Measurements from ENCODE around the gene MAP3K14. TPM values are rescaled to one million over a fixed set of nuclear protein-coding genes. Genes with fewer than 3 reads are reported as not detected.

Gene MAP3K14
- polyA plus RNA-seq, 4 donors = 6.4 to 19.2 (median 11.1) TPM

DNA sequence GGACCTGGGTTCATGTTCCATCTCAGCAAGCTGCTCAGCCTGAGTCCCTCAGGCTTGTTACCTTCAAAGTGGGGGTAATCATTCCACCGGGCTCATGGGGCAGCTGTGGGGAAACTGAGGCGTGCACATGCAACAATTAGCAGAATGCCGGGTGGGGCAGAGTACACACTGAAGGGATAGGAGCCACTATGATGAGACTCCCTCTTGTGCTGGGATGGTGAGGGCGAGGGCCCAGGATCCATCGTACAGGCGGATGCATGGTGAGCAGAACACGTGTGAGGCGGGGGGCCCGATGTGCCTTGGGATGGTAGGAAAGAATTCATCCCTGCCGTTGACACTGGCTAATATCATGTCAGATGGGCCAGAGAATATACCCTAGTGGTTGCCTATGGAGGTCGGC, 25.5 kb upstream of the MAP3K14 start:
- Histone ChIP-seq H3K36me3 (ENCODE audit: control insufficient read depth in 3 of 3, insufficient read depth in 2 of 3, low read depth in 1 of 3, low read length in 3 of 3) (no peaks in the 10 kb centered on the region), H3K9me3 (ENCODE audit: control insufficient read depth in 2 of 2, insufficient read depth in 1 of 2, low read depth in 1 of 2, low read length in 1 of 2) (no peaks in the 10 kb centered on the region), H3K4me1 (ENCODE audit: control insufficient read depth in 3 of 3, insufficient read depth in 2 of 3, low read depth in 1 of 3, low read length in 2 of 3) (peaks cover 0 to 17% (median 8%) of the 10 kb centered on the region in 3 donors), H3K27me3 (ENCODE audit: control insufficient read depth in 3 of 3, insufficient read depth in 3 of 3, low read length in 3 of 3) (no peaks in the 10 kb centered on the region), H3K4me3 (ENCODE audit: low read depth in 1 of 3, low read length in 3 of 3) (no peak overlapping the region), H3K27ac (ENCODE audit: low read depth in 1 of 3, low read length in 2 of 3) (no peak overlapping the region)
- DNase-seq = no peak
- no peak for FAIRE-seq
- 91 to 95% (median 93%) methylated on average over 11 of the region's 11 CpGs for WGBS, 3 donors

GRCh38 chr17:45341533-45342158, 24.8 kb upstream of the MAP3K14 start:
- DNase-seq = peak in 1 of 2 donors; percentile 47
- no peaks in the 10 kb centered on the region for H3K9me3 ChIP-seq (ENCODE audit: control insufficient read depth in 2 of 2, insufficient read depth in 1 of 2, low read depth in 1 of 2, low read length in 1 of 2)
- no peak overlapping the region for H3K4me3 ChIP-seq (ENCODE audit: low read depth in 1 of 3, low read length in 3 of 3)
- H3K36me3 ChIP-seq (ENCODE audit: control insufficient read depth in 3 of 3, insufficient read depth in 2 of 3, low read depth in 1 of 3, low read length in 3 of 3) = no peaks in the 10 kb centered on the region
- H3K4me1 ChIP-seq (ENCODE audit: control insufficient read depth in 3 of 3, insufficient read depth in 2 of 3, low read depth in 1 of 3, low read length in 2 of 3) = peaks cover 0 to 17% (median 8%) of the 10 kb centered on the region in 3 donors
- H3K27me3 ChIP-seq (ENCODE audit: control insufficient read depth in 3 of 3, insufficient read depth in 3 of 3, low read length in 3 of 3) = no peaks in the 10 kb centered on the region
- 50 to 70% (median 69%) methylated on average over 14 of the region's 14 CpGs for WGBS, 3 donors
- H3K27ac ChIP-seq (ENCODE audit: low read depth in 1 of 3, low read length in 2 of 3) = peak overlapping the region in 1 of 3 donors; percentile 43
- FAIRE-seq = no peak

- DNase-seq = no peak
- Histone ChIP-seq H3K27me3 (ENCODE audit: control insufficient read depth in 3 of 3, insufficient read depth in 3 of 3, low read length in 3 of 3) (no peaks in the 10 kb centered on the region), H3K36me3 (ENCODE audit: control insufficient read depth in 3 of 3, insufficient read depth in 2 of 3, low read depth in 1 of 3, low read length in 3 of 3) (no peaks in the 10 kb centered on the region), H3K4me1 (ENCODE audit: control insufficient read depth in 3 of 3, insufficient read depth in 2 of 3, low read depth in 1 of 3, low read length in 2 of 3) (peaks cover 0 to 5% (median 0%) of the 10 kb centered on the region in 3 donors), H3K9me3 (ENCODE audit: control insufficient read depth in 2 of 2, insufficient read depth in 1 of 2, low read depth in 1 of 2, low read length in 1 of 2) (no peaks in the 10 kb centered on the region), H3K4me3 (ENCODE audit: low read depth in 1 of 3, low read length in 3 of 3) (no peak overlapping the region), H3K27ac (ENCODE audit: low read depth in 1 of 3, low read length in 2 of 3) (no peak overlapping the region)
- no peak for FAIRE-seq
- WGBS, 3 donors = 78 to 85% (median 82%) methylated on average over 8 of the region's 8 CpGs
Measured at GRCh38 chr17:45339646-45340605, 23.1 kb upstream of the MAP3K14 start.

DNA sequence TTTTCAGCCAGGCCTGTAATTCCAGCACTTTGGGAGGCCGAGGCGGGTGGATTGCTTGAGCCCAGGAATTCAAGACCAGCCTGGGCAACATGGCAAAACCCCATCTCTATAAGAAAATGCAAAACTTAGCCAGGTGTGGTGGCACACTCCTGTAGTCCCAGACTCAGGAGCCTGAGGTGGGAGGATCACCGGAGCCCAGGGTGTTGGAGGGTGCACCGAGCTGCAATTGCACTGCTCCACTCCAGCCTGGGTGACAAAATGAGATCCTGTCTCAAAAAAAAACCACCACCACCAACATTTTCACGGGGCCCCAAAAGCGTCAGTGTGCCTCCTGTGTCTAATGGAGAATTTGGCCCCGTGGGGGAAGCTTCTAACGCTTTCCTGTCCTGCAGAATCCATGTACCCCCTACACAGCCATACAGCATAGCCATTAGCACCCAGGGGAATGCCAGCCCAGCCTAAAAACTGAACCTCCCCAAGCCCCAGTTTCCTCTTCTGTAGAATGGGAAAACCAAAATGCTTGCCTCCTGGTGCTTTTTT, 22.2 kb upstream of the MAP3K14 start:
- FAIRE-seq = no peak

DNA sequence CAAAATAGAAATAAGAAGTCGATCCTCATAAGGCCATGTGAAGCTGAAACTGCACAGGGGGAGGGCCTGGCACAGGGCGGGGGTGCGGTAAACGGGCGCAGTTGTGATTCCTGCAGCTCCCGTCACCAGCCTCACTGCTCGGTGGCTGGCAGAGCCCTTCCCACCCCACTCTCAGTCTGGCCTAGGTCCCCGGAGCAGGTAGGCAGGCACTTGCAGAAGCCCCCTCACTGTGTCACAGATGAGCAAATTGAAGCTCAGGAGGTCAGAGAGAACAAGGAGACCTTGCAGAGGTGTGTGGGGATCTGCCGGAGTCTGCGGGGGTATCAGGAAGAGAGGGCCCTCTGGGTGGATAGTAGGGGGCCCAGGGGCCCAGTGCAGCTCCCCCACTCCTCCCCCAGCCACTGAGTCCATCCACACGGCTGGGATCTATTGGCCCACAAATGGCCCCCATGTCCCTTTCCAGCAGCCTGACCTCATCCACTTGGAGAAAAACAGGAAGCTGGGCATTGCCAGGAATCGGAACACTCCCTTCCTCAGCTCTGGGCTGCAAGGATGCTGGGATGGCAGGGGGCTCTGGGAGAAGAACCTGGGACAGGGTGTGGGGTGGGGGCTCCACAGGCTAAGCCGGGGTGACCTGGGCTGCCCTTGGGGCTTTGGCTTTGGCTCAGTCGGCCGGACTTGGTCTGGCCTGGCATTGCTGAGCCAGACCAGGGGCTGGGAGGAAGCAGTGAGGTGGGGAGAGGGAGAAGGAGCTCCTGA, 21.4 kb upstream of the MAP3K14 start:
- Histone ChIP-seq H3K27ac (ENCODE audit: low read depth in 1 of 3, low read length in 2 of 3) (peak overlapping the region in 1 of 3 donors; percentile 55), H3K36me3 (ENCODE audit: control insufficient read depth in 3 of 3, insufficient read depth in 2 of 3, low read depth in 1 of 3, low read length in 3 of 3) (no peaks in the 10 kb centered on the region), H3K27me3 (ENCODE audit: control insufficient read depth in 3 of 3, insufficient read depth in 3 of 3, low read length in 3 of 3) (no peaks in the 10 kb centered on the region), H3K4me3 (ENCODE audit: low read depth in 1 of 3, low read length in 3 of 3) (no peak overlapping the region), H3K9me3 (ENCODE audit: control insufficient read depth in 2 of 2, insufficient read depth in 1 of 2, low read depth in 1 of 2, low read length in 1 of 2) (no peaks in the 10 kb centered on the region), H3K4me1 (ENCODE audit: control insufficient read depth in 3 of 3, insufficient read depth in 2 of 3, low read depth in 1 of 3, low read length in 2 of 3) (peaks cover 0 to 5% (median 0%) of the 10 kb centered on the region in 3 donors)
- 82 to 93% (median 91%) methylated on average over 15 of the region's 15 CpGs for WGBS, 3 donors
- DNase-seq = no peak
- FAIRE-seq = no peak

More for the DNA sequence above, 22.2 kb upstream of the MAP3K14 start:
- DNase-seq = no peak
- Histone ChIP-seq H3K27ac (ENCODE audit: low read depth in 1 of 3, low read length in 2 of 3) (no peak overlapping the region), H3K4me1 (ENCODE audit: control insufficient read depth in 3 of 3, insufficient read depth in 2 of 3, low read depth in 1 of 3, low read length in 2 of 3) (peaks cover 0 to 5% (median 0%) of the 10 kb centered on the region in 3 donors), H3K4me3 (ENCODE audit: low read depth in 1 of 3, low read length in 3 of 3) (no peak overlapping the region), H3K9me3 (ENCODE audit: control insufficient read depth in 2 of 2, insufficient read depth in 1 of 2, low read depth in 1 of 2, low read length in 1 of 2) (no peaks in the 10 kb centered on the region), H3K27me3 (ENCODE audit: control insufficient read depth in 3 of 3, insufficient read depth in 3 of 3, low read length in 3 of 3) (no peaks in the 10 kb centered on the region), H3K36me3 (ENCODE audit: control insufficient read depth in 3 of 3, insufficient read depth in 2 of 3, low read depth in 1 of 3, low read length in 3 of 3) (no peaks in the 10 kb centered on the region)
- WGBS, 3 donors = 91 to 94% (median 93%) methylated on average over 8 of the region's 8 CpGs

DNA sequence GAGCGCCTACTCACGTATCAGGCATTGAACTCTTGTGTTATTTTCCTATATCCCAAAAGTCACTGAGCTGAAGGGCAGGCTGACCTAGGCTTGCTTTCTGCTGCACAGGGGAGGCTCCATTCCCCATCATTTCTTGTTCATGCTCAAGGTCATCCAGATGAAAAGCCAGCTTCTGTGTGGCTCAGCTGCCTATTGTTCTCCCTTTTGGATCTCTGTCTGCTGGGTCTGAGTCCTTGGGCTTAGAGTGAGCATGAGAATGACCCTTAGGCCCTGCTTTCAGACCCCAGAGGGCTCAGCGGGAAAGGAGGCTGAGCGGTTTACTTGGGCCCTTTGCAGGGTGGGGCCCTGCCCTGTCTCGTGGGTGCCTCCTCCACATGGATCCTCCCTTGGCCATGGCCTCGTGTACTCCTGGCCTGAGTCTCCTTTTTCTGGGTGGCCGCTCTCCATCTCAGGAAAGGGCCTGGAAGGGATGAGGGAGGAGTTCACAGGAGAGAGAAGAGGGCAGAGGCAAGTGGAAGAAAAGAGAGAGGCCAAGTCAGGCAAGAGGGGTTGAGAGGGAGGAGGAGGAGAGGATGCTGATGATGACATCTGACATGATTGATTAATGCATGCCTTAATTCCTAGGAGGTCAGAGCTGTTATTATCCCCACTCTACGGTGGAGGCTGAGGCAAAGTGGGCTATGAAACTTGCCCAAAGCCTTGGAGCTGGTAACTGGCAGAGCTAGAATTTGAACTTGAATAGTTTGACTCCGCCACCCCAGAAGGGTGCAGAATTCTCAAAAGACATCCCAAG, 19.8 kb upstream of the MAP3K14 start:
- WGBS, 3 donors = 91 to 93% (median 92%) methylated on average over 9 of the region's 9 CpGs
- Histone ChIP-seq H3K4me1 (ENCODE audit: control insufficient read depth in 3 of 3, insufficient read depth in 2 of 3, low read depth in 1 of 3, low read length in 2 of 3) (peaks cover 0 to under 1% (median 0%) of the 10 kb centered on the region in 3 donors), H3K36me3 (ENCODE audit: control insufficient read depth in 3 of 3, insufficient read depth in 2 of 3, low read depth in 1 of 3, low read length in 3 of 3) (no peaks in the 10 kb centered on the region), H3K27me3 (ENCODE audit: control insufficient read depth in 3 of 3, insufficient read depth in 3 of 3, low read length in 3 of 3) (no peaks in the 10 kb centered on the region), H3K4me3 (ENCODE audit: low read depth in 1 of 3, low read length in 3 of 3) (no peak overlapping the region), H3K9me3 (ENCODE audit: control insufficient read depth in 2 of 2, insufficient read depth in 1 of 2, low read depth in 1 of 2, low read length in 1 of 2) (no peaks in the 10 kb centered on the region), H3K27ac (ENCODE audit: low read depth in 1 of 3, low read length in 2 of 3) (no peak overlapping the region)
- FAIRE-seq (no peak), DNase-seq (no peak)

DNA sequence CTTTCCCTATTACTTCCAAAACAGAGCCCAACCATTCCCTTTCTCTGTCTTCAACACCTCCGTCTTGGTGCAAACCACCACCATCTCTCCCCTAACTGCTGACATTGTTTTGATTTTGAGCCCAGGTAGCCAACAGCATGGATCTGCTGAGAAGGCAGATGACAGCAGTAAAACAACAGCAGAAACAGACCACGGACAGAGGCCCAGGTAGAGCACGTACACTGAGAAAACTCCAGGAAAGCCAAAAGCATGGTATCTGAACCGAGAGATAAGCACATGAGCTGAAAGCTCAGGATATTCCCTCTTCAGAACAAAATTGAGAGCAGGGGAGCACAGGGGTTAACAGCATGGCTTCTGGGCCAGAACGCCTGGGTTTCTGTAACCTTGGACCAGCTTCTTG, 18.9 kb upstream of the MAP3K14 start:
- DNase-seq = no peak
- Histone ChIP-seq H3K27ac (ENCODE audit: low read depth in 1 of 3, low read length in 2 of 3) (no peak overlapping the region), H3K4me1 (ENCODE audit: control insufficient read depth in 3 of 3, insufficient read depth in 2 of 3, low read depth in 1 of 3, low read length in 2 of 3) (no peaks in the 10 kb centered on the region), H3K9me3 (ENCODE audit: control insufficient read depth in 2 of 2, insufficient read depth in 1 of 2, low read depth in 1 of 2, low read length in 1 of 2) (no peaks in the 10 kb centered on the region), H3K36me3 (ENCODE audit: control insufficient read depth in 3 of 3, insufficient read depth in 2 of 3, low read depth in 1 of 3, low read length in 3 of 3) (no peaks in the 10 kb centered on the region), H3K4me3 (ENCODE audit: low read depth in 1 of 3, low read length in 3 of 3) (no peak overlapping the region), H3K27me3 (ENCODE audit: control insufficient read depth in 3 of 3, insufficient read depth in 3 of 3, low read length in 3 of 3) (no peaks in the 10 kb centered on the region)
- FAIRE-seq = no peak
- WGBS, 3 donors = 90 to 95% (median 94%) methylated on average over 5 of the region's 5 CpGs
